Activated naive CD4-positive, alpha-beta T cell treated with Interleukin-2 at 50 U/mL for 16 hours (primary cell): ENCODE results near the gene RABGGTB.
A peak's percentile ranks its signal among the peaks of the same experiment; 100 is the strongest.
"Not testable (repeated sequence)": the region's sequence is repeated elsewhere in the genome, so short reads cannot be mapped to it uniquely, and the experiment has no call there.

ENCODE experiments used
- DNase-seq: peaks from one replicate; pipeline ENCODE4 v3.0.0-alpha.2; 2020

Gene RABGGTB

DNA sequence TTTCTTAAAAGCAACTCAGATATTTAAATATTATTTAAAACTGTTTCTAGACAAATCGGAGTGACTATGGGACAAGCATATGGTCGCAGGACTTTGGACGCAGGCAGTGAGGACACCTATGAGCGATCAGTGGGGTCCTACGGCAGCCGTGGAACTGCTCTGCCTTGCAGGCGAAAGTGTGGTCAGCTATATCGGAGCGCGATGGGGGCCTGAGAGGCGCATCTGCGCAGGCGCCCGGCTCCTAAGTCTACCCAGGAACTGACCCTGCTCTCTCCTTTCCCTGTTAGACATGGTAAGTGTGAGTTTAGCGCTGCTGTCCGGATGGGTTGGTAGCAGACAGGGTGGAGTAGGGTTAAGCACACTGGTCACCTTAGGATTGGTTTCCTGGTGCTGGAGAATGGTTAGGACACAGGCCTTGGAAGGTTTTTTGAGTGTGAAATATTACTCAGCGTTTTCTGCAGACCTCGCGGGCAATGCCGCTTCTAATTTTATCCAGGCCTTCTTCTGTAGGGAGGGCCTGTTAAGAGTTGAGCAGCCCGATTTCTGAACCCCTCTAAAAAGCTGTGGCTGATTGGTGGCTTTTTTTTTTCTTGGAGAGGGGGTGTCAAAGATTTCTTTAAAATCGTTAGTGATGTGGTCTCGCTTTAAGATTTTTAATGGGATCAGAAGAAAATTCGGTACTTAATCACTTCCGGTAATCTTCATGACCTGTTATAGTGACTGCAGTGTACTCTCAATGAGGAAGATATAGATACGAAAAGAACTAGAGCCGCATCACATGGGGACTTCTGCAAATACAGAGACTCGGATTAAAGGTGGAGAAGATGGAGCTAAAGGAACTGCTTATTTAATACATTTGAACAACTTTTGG is at the start of gene RABGGTB:
RABGGTB (plus strand) TSS at position 274 of the 871 bp plus-strand sequence; CDS start at position 290, 16 bp downstream.
- peak; percentile 96 for DNase-seq

DNA sequence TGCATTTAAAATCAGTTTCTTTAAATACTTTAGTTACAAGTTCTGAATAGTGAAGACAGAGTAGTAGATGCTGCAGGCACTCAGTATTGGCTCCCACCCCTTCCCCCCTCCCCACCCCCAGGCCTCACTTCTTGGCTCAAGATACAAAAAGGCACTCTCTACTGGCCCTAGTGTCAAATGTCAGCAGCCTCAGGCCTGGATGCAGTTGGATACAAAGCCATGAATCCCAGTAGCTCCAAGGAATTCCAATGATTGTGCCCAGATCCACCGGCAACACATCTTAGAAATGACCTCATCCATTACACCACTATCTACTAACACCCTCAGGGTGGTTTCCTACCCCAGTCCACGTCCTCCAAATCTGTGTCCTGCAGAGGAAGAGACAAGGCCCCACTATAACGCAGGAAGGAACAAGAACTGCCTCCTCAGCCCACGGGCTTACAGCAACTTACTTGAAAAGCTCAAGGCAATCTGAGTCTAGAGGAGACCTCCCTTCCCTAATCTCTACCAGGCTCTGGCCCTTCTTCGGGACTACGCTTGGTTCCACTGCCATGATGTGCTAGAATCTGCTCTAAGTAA is 43.9 kb upstream of the RABGGTB start:
- no peak for DNase-seq

DNA sequence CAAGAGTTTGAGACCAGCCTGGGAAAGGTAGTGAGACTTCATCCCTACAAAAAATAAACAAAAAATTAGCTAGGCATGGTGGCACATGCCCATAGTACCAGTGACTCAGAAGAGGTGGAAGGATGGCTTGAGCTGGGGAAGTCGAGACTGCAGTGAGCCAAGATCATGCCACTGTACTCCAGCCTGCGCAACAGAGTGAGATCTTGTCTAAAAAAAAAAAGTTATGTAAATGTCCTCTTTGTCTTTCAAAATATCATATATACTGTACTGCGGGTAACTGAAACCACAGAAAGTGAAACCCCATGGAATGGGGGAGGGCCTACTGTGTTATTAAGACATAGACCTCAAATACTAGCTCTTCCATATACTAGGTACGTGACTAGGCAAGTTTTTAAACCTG is 40.8 kb upstream of the RABGGTB start:
- DNase-seq = no peak

DNA sequence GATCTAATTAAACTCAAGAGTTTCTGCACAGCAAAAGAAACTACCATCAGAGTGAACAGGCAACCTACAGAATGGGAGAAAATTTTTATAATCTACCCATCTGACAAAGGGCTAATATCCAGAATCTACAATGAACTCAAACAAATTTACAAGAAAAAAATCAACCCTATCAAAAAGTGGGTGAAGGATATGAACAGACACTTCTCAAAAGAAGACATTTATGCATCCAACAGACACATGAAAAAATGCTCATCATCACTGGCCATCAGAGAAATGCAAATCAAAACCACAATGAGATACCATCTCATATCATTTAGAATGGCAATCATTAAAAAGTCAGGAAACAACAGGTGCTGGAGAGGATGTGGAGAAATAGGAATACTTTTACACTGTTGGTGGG is 28.8 kb upstream of the RABGGTB start:
- not testable (repeated sequence) for DNase-seq

DNA sequence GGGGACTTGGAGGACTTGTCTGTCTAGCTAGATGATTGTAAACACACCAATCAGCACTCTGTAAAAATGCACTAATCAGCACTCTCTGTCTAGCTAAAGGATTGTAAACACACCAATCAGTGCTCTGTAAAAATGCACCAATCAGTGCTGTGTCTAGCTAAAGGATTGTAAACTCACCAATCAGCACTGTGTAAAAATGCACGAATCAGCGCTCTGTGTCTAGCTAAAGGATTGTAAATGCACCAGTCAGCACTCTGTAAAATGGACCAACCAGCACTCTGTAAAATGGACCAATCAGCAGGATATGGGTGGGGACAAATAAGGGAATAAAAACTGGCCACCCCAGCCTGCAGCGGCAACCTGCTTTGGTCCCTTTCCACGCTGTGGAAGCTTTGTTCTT is 27.5 kb upstream of the RABGGTB start:
- DNase-seq = not testable (repeated sequence)

DNA sequence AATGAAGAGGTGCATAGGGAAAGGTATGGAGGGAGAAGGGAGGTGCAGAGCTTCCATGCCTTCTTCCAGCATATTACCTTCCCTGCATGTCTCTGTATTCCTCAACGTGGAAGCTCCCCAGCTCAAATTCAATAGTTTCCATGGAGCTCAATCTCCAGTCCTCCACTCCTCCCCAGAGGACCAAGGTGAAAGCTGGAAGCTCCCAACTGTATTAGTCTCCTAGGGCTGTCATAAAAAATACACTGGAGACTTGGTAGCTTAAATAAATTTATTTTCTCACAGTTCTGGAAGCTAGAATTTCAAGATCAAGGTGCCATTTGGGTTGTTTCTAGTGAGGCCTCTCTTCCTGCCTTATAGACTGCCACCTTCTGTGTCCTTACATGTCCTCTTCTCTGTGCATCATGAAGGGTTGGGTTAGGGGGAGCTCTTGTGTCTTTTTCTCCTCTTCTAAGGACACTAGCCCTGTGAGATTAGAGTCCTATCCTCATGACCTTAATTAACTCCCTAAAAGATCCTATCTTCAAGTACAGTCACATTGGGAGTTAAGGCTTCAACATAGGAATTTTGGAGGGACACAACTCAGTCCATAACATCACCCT is 21.9 kb upstream of the RABGGTB start:
- no peak for DNase-seq

DNA sequence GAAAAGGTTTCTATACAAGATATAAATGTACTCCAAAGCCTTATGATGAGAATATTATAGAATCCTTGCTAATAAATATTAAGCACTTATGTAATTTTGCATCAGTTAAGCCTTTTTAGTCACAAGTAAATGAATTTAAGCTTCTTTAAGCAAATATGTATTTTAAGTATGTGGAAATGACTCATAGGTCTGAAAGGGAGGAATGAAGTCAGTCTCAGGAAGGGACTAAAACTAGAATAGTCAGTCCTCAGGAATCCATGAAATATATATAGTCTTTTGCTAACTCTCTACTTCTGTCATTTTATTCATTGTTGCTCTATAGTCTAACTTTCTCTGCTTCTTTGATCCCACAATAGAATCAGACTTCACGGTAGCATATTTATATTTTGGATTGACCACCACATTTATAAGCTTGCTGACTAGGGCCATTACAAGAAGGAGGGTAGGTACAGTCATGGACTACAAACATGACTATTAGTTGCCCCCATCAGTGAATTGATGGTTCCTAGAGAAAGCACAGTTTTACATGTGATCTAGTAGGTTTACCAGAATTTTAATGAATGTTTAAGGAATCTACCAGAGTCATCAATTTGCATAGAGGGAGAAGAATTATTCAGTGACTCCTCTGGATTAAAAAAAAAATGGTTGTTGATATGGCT is 20.2 kb upstream of the RABGGTB start:
- DNase-seq = no peak

DNA sequence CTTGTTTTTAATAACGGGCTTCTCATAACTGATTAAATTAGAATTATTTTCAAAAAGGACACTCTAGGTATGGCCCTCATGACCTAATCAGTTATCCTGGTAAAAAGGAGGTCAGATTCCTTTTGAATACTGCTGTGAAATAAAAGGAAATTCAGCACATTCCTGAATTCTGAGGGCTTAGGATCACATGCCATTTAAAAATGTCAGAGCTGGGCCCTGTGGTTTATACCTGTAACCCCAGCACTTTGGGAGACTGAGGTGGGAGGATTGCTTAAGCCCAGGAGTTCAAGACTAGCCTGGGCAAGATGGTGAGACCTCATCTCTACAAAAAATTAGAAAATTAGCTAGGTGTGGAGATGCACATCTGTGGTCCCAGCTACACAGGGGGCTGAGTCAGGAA is 18.0 kb upstream of the RABGGTB start:
- no peak for DNase-seq

DNA sequence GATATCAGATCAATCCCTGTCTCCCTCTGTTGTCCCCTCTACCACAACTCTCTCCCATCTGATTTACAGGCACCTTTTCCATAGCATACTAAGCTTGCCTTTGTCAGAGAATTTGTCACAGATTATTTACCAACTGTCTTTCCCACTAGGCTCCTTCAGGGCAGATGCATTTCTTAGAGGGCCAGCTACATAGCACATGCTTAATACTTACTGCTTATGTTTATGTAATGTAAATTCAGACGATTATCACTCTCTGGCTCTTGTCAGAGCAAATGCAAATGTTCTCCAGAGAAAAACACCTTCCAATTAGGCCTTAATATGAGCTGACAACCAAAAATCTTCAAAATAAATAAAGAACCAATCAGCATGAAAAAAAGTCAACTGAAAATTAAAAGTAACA is 15.3 kb upstream of the RABGGTB start:
- no peak for DNase-seq

DNA sequence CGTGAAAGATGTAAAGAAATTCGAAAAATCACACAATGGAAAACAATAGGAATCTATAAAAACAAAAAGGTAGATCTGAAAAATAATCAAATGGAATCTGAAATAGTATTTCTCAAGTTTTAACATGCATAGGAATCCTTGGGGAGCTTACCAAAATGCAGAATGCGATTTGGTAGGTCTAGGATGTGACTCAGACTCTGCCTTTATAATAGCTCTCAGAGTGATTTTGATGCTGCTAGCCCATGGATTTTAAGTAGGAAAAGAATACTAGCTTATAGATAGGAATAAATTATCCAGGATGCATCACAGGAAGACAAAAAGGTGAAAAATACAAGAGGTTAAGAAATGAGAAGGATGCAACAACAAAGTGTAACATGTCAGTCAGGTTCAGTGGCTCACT is 14.1 kb upstream of the RABGGTB start:
- DNase-seq = no peak

DNA sequence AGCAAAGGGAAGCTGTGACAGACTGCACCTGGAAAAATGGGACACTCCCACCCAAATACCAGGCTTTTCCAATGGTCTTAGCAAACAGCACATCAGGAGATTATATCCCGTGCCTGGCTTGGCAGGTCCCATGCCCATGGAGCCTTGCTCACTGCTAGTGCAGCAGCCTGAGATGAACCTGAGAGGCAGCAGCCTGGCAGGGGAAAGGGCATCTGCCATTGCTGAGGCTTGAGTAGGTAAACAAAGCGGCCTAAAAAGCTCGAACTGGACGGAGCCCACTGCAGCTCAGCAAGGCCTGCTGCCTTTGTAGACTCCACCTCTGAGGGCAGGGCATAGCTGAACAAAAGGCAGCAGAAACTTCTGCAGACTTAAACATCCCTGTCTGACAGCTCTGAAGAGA is 8.2 kb upstream of the RABGGTB start:
- DNase-seq = not testable (repeated sequence)

DNA sequence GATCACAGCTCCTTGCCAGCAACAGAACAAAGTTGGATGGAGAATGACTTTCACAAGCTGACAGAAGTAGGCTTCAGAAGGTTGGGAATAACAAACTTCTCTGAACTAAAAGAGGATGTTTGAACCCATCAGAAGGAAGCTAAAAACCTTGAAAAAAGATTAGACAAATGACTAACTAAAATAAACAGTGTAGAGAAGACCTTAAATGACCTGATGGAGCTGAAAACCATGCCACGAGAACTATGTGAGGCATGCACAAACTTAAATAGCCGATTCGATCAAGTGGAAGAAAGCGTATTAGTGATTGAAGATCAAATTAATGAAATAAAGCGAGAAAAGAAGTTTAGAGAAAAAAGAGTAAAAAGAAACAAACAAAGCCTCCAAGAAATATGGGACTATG is 7.4 kb upstream of the RABGGTB start:
- not testable (repeated sequence) for DNase-seq

DNA sequence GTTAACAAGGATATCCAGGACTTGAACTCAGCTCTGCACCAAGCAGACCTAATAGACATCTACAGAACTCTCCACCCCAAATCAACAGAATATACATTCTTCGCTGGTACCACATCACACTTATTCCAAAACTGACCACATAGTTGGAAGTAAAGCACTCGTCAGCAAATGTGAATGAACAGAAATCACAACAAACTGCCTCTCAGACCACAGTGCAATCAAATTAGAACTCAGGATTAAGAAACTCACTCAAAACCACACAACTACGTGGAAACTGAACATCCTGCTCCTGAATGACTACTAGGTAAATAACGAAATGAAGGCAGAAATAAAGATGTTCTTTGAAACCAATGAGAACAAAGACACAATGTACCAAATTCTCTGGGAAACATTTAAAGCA is 5.9 kb upstream of the RABGGTB start:
- not testable (repeated sequence) for DNase-seq

DNA sequence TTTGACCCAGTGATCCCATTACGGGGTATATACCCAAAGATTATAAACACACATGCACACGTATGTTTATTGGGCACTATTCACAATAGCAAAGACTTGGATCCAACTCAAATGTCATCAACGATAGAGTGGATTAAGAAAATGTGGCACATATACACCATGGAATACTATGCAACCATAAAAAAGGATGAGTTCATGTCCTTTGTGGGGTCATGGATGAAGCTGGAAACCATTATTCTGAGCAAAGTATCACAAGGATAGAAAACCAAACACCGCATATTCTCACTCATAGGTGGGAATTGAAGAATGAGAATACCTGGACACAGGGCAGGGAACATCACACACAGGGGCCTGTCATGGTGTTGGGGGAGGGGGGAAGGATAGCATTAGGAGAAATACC is 2.1 kb upstream of the RABGGTB start:
- DNase-seq = not testable (repeated sequence)

DNA sequence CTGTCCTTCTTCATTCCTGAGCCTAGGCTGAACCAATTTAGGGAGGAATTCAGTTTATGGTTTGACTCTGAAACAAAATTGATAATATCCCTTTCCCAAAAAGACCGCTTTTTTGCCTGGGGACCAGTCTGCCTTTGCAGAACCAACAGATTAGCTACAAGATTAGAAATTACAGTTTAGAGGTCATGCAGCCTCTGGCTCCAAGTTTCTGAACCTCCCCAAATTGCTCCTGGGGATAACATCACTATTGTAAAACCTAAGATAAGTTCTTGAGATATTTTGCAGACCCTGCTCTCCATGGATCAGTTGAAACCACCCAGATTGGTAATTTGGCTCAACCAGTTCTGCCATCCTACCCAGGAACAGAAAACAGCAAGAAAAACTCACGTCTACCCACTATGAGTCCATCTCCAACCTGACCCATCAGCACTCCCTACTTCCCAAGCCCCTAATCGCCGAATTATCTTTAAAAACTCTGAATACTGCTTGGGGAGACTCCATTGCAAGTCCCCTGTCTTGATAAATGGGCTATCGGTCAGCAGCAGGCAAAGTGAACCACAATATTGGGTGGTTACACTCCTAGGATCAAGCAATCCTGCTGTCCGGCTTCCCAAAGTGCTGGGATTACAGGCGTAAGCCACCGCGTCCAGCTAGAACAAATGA is 605 bp upstream of the RABGGTB start:
- no peak for DNase-seq

DNA sequence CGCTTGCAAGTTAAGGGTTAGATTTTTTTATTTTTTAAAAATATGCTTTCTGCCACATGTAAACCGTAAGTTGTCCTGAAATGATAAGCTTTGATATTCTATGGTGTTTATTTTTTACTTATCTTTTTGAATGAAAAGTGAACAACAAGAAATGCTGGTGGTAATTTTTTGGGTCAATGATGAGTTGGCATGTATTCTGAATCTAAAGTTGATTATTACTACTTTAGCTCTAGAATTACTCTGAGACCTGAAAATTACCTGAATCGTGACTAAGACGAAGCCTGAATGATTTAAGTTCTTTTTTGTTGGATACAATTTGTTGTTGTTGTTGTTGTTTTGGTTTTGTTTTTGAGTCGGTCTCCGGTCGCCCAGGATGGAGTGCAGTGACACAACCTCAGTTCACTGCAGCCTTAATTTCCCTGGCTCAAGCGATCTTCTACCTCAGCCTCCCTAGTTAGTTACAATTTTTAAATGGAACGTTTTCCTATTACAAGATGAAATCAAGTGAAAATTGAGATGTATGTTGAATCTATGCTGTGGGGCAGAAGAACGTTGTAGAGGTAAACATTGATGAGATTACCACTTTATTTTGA is 941 bp downstream of the RABGGTB start:
- no peak for DNase-seq

DNA sequence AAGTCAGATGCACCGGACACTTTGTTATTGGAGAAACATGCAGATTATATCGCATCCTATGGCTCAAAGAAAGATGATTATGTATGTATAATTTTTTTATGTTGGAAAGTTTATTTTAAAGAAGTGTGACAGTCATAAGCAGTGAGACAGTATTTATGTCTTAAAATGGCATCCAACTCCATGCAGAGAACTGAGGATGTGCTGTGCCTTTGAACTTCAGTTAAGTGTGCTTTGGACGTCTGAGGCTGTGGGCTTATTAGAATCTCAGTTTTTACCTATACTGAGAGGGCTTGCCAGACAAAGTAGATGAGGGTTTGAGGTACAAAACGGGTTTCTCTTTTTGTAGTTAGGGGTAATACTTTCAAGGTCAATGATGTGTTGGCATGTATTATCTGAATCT is 1.5 kb downstream of the RABGGTB start:
- DNase-seq = no peak

DNA sequence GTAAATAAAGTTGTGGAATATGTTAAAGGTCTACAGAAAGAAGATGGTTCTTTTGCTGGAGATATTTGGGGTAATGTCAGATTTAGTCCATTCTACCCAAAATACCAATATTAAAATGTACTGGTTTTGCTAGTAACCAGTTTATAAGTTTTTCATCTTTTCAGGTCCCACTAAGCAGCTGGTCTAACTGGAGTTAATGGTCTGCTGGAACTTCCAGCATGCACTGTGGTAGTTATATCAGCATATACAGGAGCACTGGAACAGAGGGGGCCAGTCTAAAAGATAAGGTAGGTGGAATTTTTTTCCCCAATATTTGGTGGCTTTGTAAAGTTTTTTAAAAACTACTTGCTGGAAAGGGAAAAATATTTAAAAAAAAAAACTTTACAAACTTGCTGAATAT is 3.9 kb downstream of the RABGGTB start:
- no peak for DNase-seq

DNA sequence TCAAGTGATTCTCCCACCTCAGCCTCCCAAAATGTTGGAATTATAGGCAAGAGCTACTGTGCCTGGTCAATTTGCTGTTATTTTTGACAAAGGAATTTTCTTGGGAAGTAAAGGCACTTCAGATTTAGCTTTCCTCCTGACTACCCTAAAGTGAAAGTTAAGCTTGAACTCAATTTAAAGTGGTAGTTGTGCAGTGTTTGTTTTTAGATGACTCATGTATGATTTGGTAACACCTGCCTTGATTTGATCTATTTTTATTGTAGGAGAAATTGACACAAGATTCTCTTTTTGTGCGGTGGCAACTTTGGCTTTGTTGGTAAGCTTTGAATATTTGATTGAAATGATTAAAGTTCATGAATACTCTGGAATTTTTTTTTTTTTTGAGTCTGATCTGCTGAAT is 5.0 kb downstream of the RABGGTB start:
- no peak for DNase-seq

DNA sequence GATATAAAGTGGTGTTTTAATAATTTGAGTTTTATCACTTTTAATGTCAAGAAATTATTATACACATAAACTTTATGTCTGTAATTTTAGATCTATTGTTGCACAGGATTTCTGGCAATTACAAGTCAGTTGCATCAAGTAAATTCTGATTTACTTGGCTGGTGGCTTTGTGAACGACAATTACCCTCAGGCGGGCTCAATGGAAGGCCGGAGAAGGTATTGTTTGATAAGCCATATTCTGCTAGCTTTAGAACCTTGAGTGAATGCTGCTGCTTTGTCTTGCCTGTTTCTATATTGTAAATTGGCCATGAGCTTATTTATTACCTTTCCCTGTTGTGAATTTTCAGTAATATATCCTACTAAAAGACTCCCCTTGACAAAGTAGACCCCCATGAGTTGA is 6.0 kb downstream of the RABGGTB start:
- no peak for DNase-seq

DNA sequence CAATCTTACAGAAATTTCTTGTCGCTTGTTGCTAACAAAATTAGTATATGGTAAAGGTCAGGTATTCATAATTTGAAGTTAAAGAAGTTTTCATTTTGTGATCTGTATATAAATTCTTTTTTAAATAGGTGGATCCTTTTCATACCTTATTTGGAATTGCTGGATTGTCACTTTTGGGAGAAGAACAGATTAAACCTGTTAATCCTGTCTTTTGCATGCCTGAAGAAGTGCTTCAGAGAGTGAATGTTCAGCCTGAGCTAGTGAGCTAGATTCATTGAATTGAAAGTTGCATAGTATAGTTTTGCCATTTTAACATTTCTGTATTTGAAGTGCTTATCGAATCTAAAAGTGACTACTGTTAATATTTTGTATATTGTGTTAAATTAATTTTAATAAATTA is 8.3 kb downstream of the RABGGTB start:
- DNase-seq = no peak

DNA sequence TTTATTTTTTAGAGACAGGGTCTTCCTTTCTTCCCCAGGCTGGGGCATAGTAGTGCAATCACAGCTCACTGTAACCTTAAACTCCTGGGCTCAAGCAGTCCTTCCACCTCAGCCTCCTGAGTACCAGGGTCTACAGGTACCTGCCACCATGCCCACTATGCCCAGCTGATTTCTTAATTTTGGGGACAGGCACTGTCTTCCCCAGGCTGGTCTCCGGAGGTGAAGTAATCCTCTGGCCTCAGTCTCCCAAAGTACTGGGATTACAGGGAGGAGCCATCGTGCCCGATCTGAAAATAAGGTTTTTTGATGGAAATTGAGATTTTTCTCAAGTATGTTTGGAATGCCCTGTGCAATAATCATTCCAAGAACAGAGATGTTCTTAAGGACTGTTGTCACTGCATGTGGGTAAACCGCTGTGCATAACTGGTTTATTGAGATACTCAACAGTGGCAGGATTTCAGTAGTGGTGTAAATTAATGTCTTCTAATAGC is 9.7 kb downstream of the RABGGTB start:
- no peak for DNase-seq
